Loucy (cell line): Measurements from ENCODE around the gene SUFU.

Experiments
- H2AFZ ChIP-seq: fragments of 200-600 bp; sonication (generic); 2 replicates; pipeline ENCODE4 v1.6.0; 2016; ENCODE audit warnings: antibody characterized with exemption, mild to moderate bottlenecking, low read length, moderate library complexity
- H3F3A ChIP-seq: fragments of 200-600 bp; 2 replicates; pipeline ENCODE4 v1.6.0; 2016; ENCODE audit warnings: antibody characterized with exemption, low read depth, mild to moderate bottlenecking
- H3K27me3 ChIP-seq: fragments of 200-600 bp; sonication (generic); 2 replicates; pipeline ENCODE4 v1.6.1; 2014; ENCODE audit warnings: low read length, mild to moderate bottlenecking; ENCODE audit not compliant: insufficient read depth, poor library complexity, severe bottlenecking
- H3K36me3 ChIP-seq: fragments of 200-600 bp; sonication (generic); 2 replicates; pipeline ENCODE4 v1.6.1; 2016; ENCODE audit warnings: low read length; ENCODE audit not compliant: insufficient read depth
- H3K4me1 ChIP-seq: fragments of 200-600 bp; sonication (generic); 2 replicates; pipeline ENCODE4 v1.5.1; 2014; ENCODE audit warnings: low read length, mild to moderate bottlenecking; ENCODE audit not compliant: insufficient read depth, poor library complexity, severe bottlenecking
- H3K4me2 ChIP-seq: fragments of 200-600 bp; sonication (generic); 2 replicates; pipeline ENCODE4 v1.6.0; 2014; ENCODE audit warnings: antibody characterized with exemption, low read length, low read depth, mild to moderate bottlenecking; ENCODE audit not compliant: poor library complexity, severe bottlenecking
- H3K4me3 ChIP-seq: fragments of 200-600 bp; sonication (generic); 2 replicates; pipeline ENCODE4 v1.5.1; 2014; ENCODE audit warnings: low read length, mild to moderate bottlenecking, mixed read lengths; ENCODE audit not compliant: poor library complexity, severe bottlenecking
- H3K79me2 ChIP-seq: fragments of 200-600 bp; sonication (generic); 2 replicates; pipeline ENCODE4 v1.6.1; 2014; ENCODE audit warnings: low read length; ENCODE audit not compliant: insufficient read depth
- H3K9ac ChIP-seq: fragments of 200-600 bp; sonication (generic); 2 replicates; pipeline ENCODE4 v1.6.0; 2014; ENCODE audit warnings: mild to moderate bottlenecking, low read depth, low read length, moderate library complexity; ENCODE audit not compliant: poor library complexity, severe bottlenecking
- H3K9me2 ChIP-seq: fragments of 200-600 bp; sonication (generic); replicated peaks from 2 replicates; pipeline ENCODE4 v1.6.1; 2016; ENCODE audit warnings: low read depth, low read length, mixed read lengths
- H3K9me3 ChIP-seq: fragments of 200-600 bp; sonication (generic); 2 replicates; pipeline ENCODE4 v1.6.1; 2014; ENCODE audit warnings: mild to moderate bottlenecking, antibody characterized with exemption, low read length, low read depth; ENCODE audit not compliant: insufficient read depth
- H4K20me1 ChIP-seq: fragments of 200-600 bp; sonication (generic); 2 replicates; pipeline ENCODE4 v1.6.0; 2014; ENCODE audit warnings: antibody characterized with exemption, low read length, mild to moderate bottlenecking; ENCODE audit not compliant: insufficient read depth, poor library complexity, severe bottlenecking
- EZH2phosphoT487 ChIP-seq: fragments of 200-600 bp; IDR thresholded peaks from 2 replicates; pipeline ENCODE4 v1.6.1; 2018; ENCODE audit warnings: antibody characterized with exemption, mild to moderate bottlenecking, moderate library complexity, borderline replicate concordance
- TF ChIP-seq, protein P1 (sequence below): fragments of 200-600 bp; sonication (generic); conservative IDR thresholded peaks from 2 replicates; pipeline ENCODE4 v1.5.1; 2014; ENCODE audit warnings: mild to moderate bottlenecking, antibody characterized with exemption, low read length

SUFU gene

DNA sequence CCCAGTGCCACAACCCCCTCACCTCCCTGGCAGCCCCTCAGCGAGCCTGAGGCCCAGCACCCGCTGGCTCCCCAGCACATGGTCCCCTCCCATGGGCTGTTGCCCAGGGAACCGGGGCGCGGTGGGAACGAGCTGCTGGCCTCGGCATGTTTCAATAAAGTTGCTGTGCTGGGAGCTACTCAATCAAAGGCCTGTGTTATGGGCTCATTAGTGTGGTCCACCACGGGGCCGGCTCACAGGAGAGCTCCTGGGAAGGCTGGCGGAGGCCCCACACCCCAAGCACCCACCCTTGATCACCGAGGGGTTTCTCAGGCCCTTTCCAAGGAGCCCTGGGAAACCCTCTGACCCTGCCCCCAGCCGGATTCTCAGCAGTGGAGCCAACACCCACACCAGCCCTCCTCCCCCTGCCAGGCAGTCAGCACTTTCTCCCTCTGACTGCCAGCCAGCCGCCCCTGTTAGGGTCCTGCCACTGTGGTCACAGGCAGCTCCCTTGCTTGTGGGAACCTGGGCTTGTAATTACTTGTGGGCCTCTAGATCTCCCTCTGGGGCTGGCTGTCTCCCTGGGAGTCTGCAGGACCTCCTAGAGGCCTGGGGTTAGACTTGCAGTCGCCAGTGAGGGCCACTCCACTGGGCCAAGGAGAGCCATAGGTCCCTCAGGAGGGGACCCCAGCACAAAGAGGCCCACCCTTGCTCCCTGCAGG lies 115.7 kb downstream of the SUFU start:
- Histone ChIP-seq H3K4me2 (no peak overlapping the region), H3K4me1 (peaks cover 46% of the 10 kb centered on the region), H3K9ac (no peak overlapping the region), H3K9me2 (no peaks in the 10 kb centered on the region), H3K9me3 (no peaks in the 10 kb centered on the region), H2AFZ (no peak overlapping the region), H3K79me2 (no peaks in the 10 kb centered on the region), H3K36me3 (peaks cover 17% of the 10 kb centered on the region; the same call in 1 of the 2 replicates), H3K4me3 (no peak overlapping the region), H3K27me3 (no peaks in the 10 kb centered on the region), H3F3A (peaks cover 9% of the 10 kb centered on the region; the same call in 1 of the 2 replicates), H4K20me1 (no peaks in the 10 kb centered on the region)
- TF ChIP-seq EZH2phosphoT487, result no peak

DNA sequence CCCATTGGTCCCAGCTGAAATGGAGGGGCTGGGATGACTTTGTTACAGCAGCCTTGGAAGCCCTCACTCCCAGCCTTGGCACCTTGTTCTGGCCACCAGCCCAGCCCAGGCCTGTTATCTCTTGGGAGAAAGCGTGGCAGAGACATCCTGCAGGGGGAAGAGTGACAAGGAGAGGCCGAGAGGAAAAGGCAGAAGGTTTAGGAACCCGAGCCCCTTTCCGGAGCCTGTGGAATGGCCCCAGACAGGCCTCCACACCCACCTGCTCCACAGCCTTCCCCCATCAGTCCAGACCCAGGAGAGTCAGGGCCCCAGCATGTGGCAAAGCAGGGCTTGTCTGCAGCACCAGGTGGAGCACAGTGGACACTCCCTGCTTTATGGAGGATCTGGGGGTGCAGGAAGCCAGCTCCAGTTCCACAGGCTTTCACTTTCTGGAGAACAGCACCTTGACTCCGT lies 116.4 kb downstream of the SUFU start:
- Histone ChIP-seq H3K36me3 (peaks cover 17% of the 10 kb centered on the region; the same call in 1 of the 2 replicates), H3K79me2 (no peaks in the 10 kb centered on the region), H3F3A (peaks cover 9% of the 10 kb centered on the region; the same call in 1 of the 2 replicates), H3K9ac (peak overlapping the region; percentile 40), H3K4me1 (peaks cover 41% of the 10 kb centered on the region), H4K20me1 (no peaks in the 10 kb centered on the region), H2AFZ (no peak overlapping the region), H3K4me3 (no peak overlapping the region), H3K27me3 (no peaks in the 10 kb centered on the region), H3K4me2 (no peak overlapping the region), H3K9me2 (no peaks in the 10 kb centered on the region), H3K9me3 (no peaks in the 10 kb centered on the region)
- TF ChIP-seq EZH2phosphoT487, result no peak
- TF ChIP-seq, protein P1, sequence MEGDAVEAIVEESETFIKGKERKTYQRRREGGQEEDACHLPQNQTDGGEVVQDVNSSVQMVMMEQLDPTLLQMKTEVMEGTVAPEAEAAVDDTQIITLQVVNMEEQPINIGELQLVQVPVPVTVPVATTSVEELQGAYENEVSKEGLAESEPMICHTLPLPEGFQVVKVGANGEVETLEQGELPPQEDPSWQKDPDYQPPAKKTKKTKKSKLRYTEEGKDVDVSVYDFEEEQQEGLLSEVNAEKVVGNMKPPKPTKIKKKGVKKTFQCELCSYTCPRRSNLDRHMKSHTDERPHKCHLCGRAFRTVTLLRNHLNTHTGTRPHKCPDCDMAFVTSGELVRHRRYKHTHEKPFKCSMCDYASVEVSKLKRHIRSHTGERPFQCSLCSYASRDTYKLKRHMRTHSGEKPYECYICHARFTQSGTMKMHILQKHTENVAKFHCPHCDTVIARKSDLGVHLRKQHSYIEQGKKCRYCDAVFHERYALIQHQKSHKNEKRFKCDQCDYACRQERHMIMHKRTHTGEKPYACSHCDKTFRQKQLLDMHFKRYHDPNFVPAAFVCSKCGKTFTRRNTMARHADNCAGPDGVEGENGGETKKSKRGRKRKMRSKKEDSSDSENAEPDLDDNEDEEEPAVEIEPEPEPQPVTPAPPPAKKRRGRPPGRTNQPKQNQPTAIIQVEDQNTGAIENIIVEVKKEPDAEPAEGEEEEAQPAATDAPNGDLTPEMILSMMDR, result no peak

DNA sequence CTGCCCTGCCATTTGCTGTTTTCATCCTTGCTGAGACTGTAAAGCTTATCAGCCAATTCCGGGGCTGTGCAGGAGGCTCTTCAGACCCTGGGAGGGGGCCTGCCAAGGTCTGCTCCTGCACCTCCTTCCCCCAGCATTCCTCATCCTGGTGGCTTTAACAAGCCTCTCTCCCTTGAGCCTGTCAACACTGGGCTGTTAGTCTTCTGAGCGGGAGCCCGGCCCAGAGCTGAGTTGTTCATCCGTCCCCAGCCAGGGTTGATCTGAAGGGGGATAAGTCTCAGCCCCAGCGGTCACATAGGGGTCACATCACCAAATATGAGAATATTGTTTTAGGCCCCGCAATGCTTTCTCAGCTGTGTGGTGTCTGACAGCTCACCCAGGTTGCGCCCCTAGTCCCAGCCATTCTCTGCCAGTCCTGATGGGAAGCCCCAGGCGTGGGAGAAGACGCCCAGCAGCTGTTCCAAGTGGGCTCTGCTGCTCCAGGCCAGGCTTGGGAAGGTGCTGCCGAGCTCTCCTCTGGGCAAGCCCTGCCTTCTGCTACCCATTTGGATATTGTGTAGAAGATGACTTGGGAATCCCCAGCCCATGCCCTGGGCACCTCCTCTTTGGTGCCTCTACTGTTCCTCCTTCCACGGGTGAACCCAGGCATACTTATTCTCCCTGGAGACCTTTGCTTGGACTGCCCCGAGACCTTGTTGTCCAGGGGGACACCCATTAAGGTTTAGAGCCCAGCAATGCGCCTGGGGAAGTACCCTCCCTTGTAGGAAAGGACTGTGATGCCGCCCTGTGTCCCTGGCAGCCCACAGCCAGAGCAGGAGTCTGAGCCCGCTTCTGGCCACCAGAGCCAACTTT lies 117.0 kb downstream of the SUFU start:
- peak overlapping the region; percentile 40 for H3K9ac ChIP-seq
- H3K36me3 ChIP-seq, result peaks cover 17% of the 10 kb centered on the region; the same call in 1 of the 2 replicates
- H4K20me1 ChIP-seq, result no peaks in the 10 kb centered on the region
- H3K4me2 ChIP-seq, result peak overlapping the region; percentile 7
- H2AFZ ChIP-seq, result no peak overlapping the region
- no peak for TF ChIP-seq EZH2phosphoT487
- TF ChIP-seq, protein P1, result no peak
- H3K9me3 ChIP-seq, result no peaks in the 10 kb centered on the region
- H3K4me1 ChIP-seq, result peaks cover 34% of the 10 kb centered on the region
- no peaks in the 10 kb centered on the region for H3K79me2 ChIP-seq
- H3K4me3 ChIP-seq, result no peak overlapping the region
- H3F3A ChIP-seq, result peaks cover 4% of the 10 kb centered on the region; the same call in 1 of the 2 replicates
- no peaks in the 10 kb centered on the region for H3K9me2 ChIP-seq
- no peaks in the 10 kb centered on the region for H3K27me3 ChIP-seq
